HepG2 (cell line): ENCODE measurements around the gene CTAG1A. TPM values are rescaled to one million over a fixed set of nuclear protein-coding genes. Genes with fewer than 3 reads are reported as not detected.
A peak's percentile ranks its signal among the peaks of the same experiment; 100 is the strongest.

Source experiments
- ARID3A ChIP-seq: IDR thresholded peaks from 2 replicates; pipeline ENCODE4 v1.6.1; 2012; ENCODE audit warnings: low read depth, low read length, improper control_type of control experiment
- ELF3 ChIP-seq: IDR thresholded peaks from 2 replicates; pipeline ENCODE4 v1.6.1; 2016; ENCODE audit warnings: missing genetic modification reagents, missing compliant biosample characterization
- EP300 ChIP-seq, 3 experiments: sonication (generic) in 1 of 3; formaldehyde crosslinking in 1 of 3; IDR thresholded peaks; 2 replicates each; pipeline versions ENCODE4 v1.5.1 to v1.6.1; 2011 to 2020; ENCODE audit warnings: low read depth in 2 of 3, low read length in 2 of 3, borderline replicate concordance in 1 of 3, improper control_type of control experiment in 1 of 3, mild to moderate bottlenecking in 1 of 3, missing genetic modification reagents in 1 of 3, moderate library complexity in 1 of 3
- ESRRA ChIP-seq: sonication (generic); formaldehyde crosslinking; IDR thresholded peaks from 2 replicates; pipeline ENCODE4 v1.5.1; 2020; ENCODE audit warnings: mild to moderate bottlenecking, low read depth, missing genetic modification reagents
- HMG20A ChIP-seq: IDR thresholded peaks from 2 replicates; pipeline ENCODE4 v1.6.1; 2016; ENCODE audit warnings: borderline replicate concordance
- HMG20B ChIP-seq: conservative IDR thresholded peaks from 2 replicates; pipeline ENCODE4 v1.6.1; 2016; ENCODE audit warnings: missing genetic modification reagents, missing compliant biosample characterization
- HNRNPK ChIP-seq: fragments of 200-400 bp; formaldehyde crosslinking; IDR thresholded peaks from 2 replicates; pipeline ENCODE4 v1.6.1; 2018; ENCODE audit warnings: low read length, low read depth, moderate library complexity, mild to moderate bottlenecking; ENCODE audit not compliant: poor library complexity, severe bottlenecking
- HNRNPL ChIP-seq: fragments of 200-400 bp; formaldehyde crosslinking; IDR thresholded peaks from 2 replicates; pipeline ENCODE4 v1.6.1; 2017; ENCODE audit warnings: mild to moderate bottlenecking, low read depth, low read length
- HOXD1 ChIP-seq: sonication (generic); formaldehyde crosslinking; IDR thresholded peaks from 2 replicates; pipeline ENCODE4 v1.5.0; 2020; ENCODE audit warnings: missing genetic modification reagents
- KAT8 ChIP-seq: IDR thresholded peaks from 2 replicates; pipeline ENCODE4 v1.6.1; 2016; ENCODE audit warnings: missing genetic modification reagents, missing compliant biosample characterization
- LRRFIP1 ChIP-seq: sonication (generic); formaldehyde crosslinking; conservative IDR thresholded peaks from 2 replicates; pipeline ENCODE4 v1.4.0; 2020; ENCODE audit warnings: missing genetic modification reagents
- MED8 ChIP-seq: sonication (generic); formaldehyde crosslinking; IDR thresholded peaks from 2 replicates; pipeline ENCODE4 v1.8.1; 2023; ENCODE audit warnings: mild to moderate bottlenecking, missing genetic modification reagents; ENCODE audit not compliant: insufficient replicate concordance
- NFKB2 ChIP-seq: sonication (generic); formaldehyde crosslinking; IDR thresholded peaks from 2 replicates; pipeline ENCODE4 v1.4.0; 2020; ENCODE audit warnings: missing genetic modification reagents, borderline replicate concordance
- NFRKB ChIP-seq: fragments of 450-650 bp; IDR thresholded peaks from 2 replicates; pipeline ENCODE4 v1.6.1; 2017
- TEAD2 ChIP-seq: sonication (generic); formaldehyde crosslinking; IDR thresholded peaks from 2 replicates; pipeline ENCODE4 v1.9.0; 2021; ENCODE audit warnings: missing genetic modification reagents
- ZFP36L2 ChIP-seq: sonication (generic); formaldehyde crosslinking; IDR thresholded peaks from 2 replicates; pipeline ENCODE4 v1.4.0; 2020; ENCODE audit warnings: missing genetic modification reagents
- ZFY ChIP-seq: sonication (generic); formaldehyde crosslinking; IDR thresholded peaks from 2 replicates; pipeline ENCODE4 v1.4.0; 2020; ENCODE audit warnings: missing genetic modification reagents
- ZNF879 ChIP-seq: sonication (generic); formaldehyde crosslinking; IDR thresholded peaks from 2 replicates; pipeline ENCODE4 v1.8.1; 2023; ENCODE audit warnings: missing genetic modification reagents
- polyA plus RNA-seq, 8 experiments: library from polyadenylated mRNA; depleted of rRNA in 3 of 8; stranded (reverse) in 7 of 8; unstranded in 1 of 8; fragments of >200 nt; fragmentation: Illumina TruSeq in 4 of 8; extraction: Trizol in 4 of 8; gene quantifications; 2 replicates each; pipeline versions ENCODE4 v1.2.1 to v1.2.3, GENCODE V29; 2011 to 2016; ENCODE audit warnings: low read depth in 4 of 8, missing spikeins in 1 of 8, mixed read lengths in 1 of 8; ENCODE audit not compliant: insufficient read depth in 1 of 8
- total RNA-seq, 5 experiments: library from RNA; depleted of rRNA; stranded (reverse); fragments of >200 nt; fragmentation: Illumina TruSeq; extraction: Trizol; gene quantifications; 2 replicates each; pipeline ENCODE4 v1.2.3, GENCODE V29; 2016; ENCODE audit warnings: low read depth in 1 of 5
- TF ChIP-seq, protein P1 (sequence below): sonication (generic); formaldehyde crosslinking; IDR thresholded peaks from 2 replicates; pipeline ENCODE4 v1.4.0; 2020; ENCODE audit warnings: missing genetic modification reagents
- TF ChIP-seq, protein P2 (sequence below): sonication (generic); formaldehyde crosslinking; conservative IDR thresholded peaks from 2 replicates; pipeline ENCODE4 v1.8.1; 2023; ENCODE audit warnings: missing genetic modification reagents

The CTAG1A gene
- total and polyA plus RNA-seq, 2 of the 13 experiments (the other 11 are each of a cell fraction or from before 2014, with no cell fraction given): not detected

GRCh38 chrX:154540897-154541535, 43.9 kb upstream of the CTAG1A start (continued):
- TF ChIP-seq LRRFIP1 (CRISPR knock-in tag) (no peak), TEAD2 (CRISPR knock-in tag) (no peak), ZFP36L2 (no peak), ELF3 (CRISPR knock-in tag) (peak; percentile 61; the same call in 1 of the 2 replicates), HOXD1 (CRISPR knock-in tag) (no peak), KAT8 (no peak), HMG20B (peak; percentile 54; the same call in 1 of the 2 replicates), HNRNPK (no peak), ESRRA (CRISPR knock-in tag) (no peak), ZFY (peak; percentile 5; the same call in 1 of the 2 replicates), NFKB2 (CRISPR knock-in tag) (no peak), ARID3A (no peak), NFRKB (no peak), MED8 (CRISPR knock-in tag) (no peak), HMG20A (no peak), EP300 (IDR thresholded peaks at IDR 0.05; ENCODE audit: low read depth in 2 of 2, low read length in 2 of 2) (peak in 1 of 2 experiments; percentile 68; a peak in 2 of 4 replicates), EP300 (CRISPR knock-in tag; IDR thresholded peaks at IDR 0.05; ENCODE audit: borderline replicate concordance) (peak; percentile 20; the same call in 1 of the 2 replicates), HNRNPL (no peak), ZNF879 (CRISPR knock-in tag) (no peak)
- TF ChIP-seq, protein P1, sequence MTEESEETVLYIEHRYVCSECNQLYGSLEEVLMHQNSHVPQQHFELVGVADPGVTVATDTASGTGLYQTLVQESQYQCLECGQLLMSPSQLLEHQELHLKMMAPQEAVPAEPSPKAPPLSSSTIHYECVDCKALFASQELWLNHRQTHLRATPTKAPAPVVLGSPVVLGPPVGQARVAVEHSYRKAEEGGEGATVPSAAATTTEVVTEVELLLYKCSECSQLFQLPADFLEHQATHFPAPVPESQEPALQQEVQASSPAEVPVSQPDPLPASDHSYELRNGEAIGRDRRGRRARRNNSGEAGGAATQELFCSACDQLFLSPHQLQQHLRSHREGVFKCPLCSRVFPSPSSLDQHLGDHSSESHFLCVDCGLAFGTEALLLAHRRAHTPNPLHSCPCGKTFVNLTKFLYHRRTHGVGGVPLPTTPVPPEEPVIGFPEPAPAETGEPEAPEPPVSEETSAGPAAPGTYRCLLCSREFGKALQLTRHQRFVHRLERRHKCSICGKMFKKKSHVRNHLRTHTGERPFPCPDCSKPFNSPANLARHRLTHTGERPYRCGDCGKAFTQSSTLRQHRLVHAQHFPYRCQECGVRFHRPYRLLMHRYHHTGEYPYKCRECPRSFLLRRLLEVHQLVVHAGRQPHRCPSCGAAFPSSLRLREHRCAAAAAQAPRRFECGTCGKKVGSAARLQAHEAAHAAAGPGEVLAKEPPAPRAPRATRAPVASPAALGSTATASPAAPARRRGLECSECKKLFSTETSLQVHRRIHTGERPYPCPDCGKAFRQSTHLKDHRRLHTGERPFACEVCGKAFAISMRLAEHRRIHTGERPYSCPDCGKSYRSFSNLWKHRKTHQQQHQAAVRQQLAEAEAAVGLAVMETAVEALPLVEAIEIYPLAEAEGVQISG (CRISPR knock-in tag): peak; percentile 33; the same call in 1 of the 2 replicates
- TF ChIP-seq, protein P2, sequence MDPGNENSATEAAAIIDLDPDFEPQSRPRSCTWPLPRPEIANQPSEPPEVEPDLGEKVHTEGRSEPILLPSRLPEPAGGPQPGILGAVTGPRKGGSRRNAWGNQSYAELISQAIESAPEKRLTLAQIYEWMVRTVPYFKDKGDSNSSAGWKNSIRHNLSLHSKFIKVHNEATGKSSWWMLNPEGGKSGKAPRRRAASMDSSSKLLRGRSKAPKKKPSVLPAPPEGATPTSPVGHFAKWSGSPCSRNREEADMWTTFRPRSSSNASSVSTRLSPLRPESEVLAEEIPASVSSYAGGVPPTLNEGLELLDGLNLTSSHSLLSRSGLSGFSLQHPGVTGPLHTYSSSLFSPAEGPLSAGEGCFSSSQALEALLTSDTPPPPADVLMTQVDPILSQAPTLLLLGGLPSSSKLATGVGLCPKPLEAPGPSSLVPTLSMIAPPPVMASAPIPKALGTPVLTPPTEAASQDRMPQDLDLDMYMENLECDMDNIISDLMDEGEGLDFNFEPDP (CRISPR knock-in tag): no peak
